Stimulated activated CD8-positive, alpha-beta memory T cell treated with anti-CD3 and anti-CD28 coated beads, Interleukin-12 subunit alpha, Interleukin-12 subunit beta, amount 100 ng/mL, for 24 hours (primary cell): Measurements from ENCODE around the gene RANBP2.
A peak's percentile ranks its signal among the peaks of the same experiment; 100 is the strongest.
"Not testable (repeated sequence)": the region's sequence is repeated elsewhere in the genome, so short reads cannot be mapped to it uniquely, and the experiment has no call there.

ENCODE experiments used
- DNase-seq: peaks from one replicate; pipeline ENCODE4 v3.0.0-alpha.2; 2020; ENCODE audit errors: extremely low read depth

RANBP2 gene

GRCh38 chr2:108719149-108720044 is at the start of gene RANBP2:
RANBP2 (plus strand) TSS chr2:108719482; CDS start chr2:108719607, 125 bp downstream.
- peak; percentile 84 for DNase-seq

GRCh38 chr2:108670282-108670681 is 49.0 kb upstream of the RANBP2 start:
- DNase-seq: not testable (repeated sequence)

- not testable (repeated sequence) for DNase-seq
These were observed 47.0 kb upstream of the RANBP2 start for GRCh38 chr2:108672200-108672805.

GRCh38 chr2:108676522-108676921 is 42.8 kb upstream of the RANBP2 start:
- not testable (repeated sequence) for DNase-seq

- DNase-seq: not testable (repeated sequence)
These were observed 42.0 kb upstream of the RANBP2 start for GRCh38 chr2:108677239-108677744.

GRCh38 chr2:108678198-108678651 is 41.1 kb upstream of the RANBP2 start:
- DNase-seq: not testable (repeated sequence)

- DNase-seq: not testable (repeated sequence)
These were observed 38.5 kb upstream of the RANBP2 start for GRCh38 chr2:108680805-108681204.

- DNase-seq: not testable (repeated sequence)
These were observed 30.2 kb upstream of the RANBP2 start for GRCh38 chr2:108688818-108689756.

GRCh38 chr2:108690001-108690400 is 29.3 kb upstream of the RANBP2 start:
- not testable (repeated sequence) for DNase-seq

GRCh38 chr2:108691447-108691846 is 27.8 kb upstream of the RANBP2 start:
- DNase-seq: no peak

GRCh38 chr2:108701208-108701607 is 18.1 kb upstream of the RANBP2 start:
- DNase-seq: no peak

- no peak for DNase-seq
These were observed 17.5 kb upstream of the RANBP2 start for GRCh38 chr2:108701806-108702205.

GRCh38 chr2:108704871-108705270 is 14.4 kb upstream of the RANBP2 start:
- no peak for DNase-seq

GRCh38 chr2:108707300-108707699 is 12.0 kb upstream of the RANBP2 start:
- no peak for DNase-seq

GRCh38 chr2:108716971-108717370 is 2.3 kb upstream of the RANBP2 start:
- not testable (repeated sequence) for DNase-seq

- not testable (repeated sequence) for DNase-seq
These were observed 6.8 kb downstream of the RANBP2 start for GRCh38 chr2:108726048-108726447.

GRCh38 chr2:108734656-108735055 is 15.4 kb downstream of the RANBP2 start:
- DNase-seq: not testable (repeated sequence)

- not testable (repeated sequence) for DNase-seq
These were observed 38.7 kb downstream of the RANBP2 start for GRCh38 chr2:108757973-108758372.

GRCh38 chr2:108762618-108763017 is 43.3 kb downstream of the RANBP2 start:
- not testable (repeated sequence) for DNase-seq

GRCh38 chr2:108766671-108767070 is 47.4 kb downstream of the RANBP2 start:
- not testable (repeated sequence) for DNase-seq

- DNase-seq: not testable (repeated sequence)
These were observed 48.6 kb downstream of the RANBP2 start for GRCh38 chr2:108767859-108768258.
